Measurements from ENCODE around the gene FGF21.
A peak's percentile ranks its signal among the peaks of the same experiment; 100 is the strongest.

FGF21 gene

DNA sequence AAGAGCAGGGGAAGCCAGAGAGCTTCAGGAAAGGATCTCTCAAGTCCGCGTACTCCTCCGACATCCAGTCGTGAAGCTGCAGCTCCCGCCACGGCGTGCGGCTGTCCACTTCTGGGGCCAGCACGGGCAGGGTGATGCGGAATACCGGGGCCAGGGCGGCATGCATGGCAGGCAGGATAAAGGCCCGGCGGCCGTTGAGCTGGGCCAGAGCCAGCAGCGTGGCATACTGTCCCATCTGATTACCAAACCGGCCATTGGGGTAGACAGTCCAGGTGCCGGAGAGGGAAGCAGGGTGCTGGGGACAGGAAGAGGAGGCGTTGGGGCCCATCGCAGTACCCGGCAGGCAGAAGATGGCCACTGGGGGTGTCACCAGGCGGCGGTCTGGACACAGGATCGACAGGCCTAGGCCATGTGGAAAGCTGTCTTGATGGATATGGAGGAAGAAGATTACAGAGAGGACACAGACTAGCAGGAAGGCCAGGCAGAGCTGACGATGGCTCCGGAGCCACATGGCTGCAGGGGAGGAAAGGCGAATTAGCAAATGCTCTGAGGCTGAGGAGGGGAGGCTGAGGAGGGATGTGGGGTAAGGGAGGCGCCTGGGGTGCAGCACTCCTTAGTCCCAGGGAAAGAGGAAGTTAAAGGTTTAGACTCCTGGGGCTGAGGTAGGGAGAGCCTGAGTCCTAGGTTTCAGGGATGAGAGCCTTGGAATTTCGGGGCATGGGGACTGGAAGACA is 4.4 kb upstream of the FGF21 start:
- TF ChIP-seq, protein P1, sequence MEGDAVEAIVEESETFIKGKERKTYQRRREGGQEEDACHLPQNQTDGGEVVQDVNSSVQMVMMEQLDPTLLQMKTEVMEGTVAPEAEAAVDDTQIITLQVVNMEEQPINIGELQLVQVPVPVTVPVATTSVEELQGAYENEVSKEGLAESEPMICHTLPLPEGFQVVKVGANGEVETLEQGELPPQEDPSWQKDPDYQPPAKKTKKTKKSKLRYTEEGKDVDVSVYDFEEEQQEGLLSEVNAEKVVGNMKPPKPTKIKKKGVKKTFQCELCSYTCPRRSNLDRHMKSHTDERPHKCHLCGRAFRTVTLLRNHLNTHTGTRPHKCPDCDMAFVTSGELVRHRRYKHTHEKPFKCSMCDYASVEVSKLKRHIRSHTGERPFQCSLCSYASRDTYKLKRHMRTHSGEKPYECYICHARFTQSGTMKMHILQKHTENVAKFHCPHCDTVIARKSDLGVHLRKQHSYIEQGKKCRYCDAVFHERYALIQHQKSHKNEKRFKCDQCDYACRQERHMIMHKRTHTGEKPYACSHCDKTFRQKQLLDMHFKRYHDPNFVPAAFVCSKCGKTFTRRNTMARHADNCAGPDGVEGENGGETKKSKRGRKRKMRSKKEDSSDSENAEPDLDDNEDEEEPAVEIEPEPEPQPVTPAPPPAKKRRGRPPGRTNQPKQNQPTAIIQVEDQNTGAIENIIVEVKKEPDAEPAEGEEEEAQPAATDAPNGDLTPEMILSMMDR (IDR thresholded peaks at IDR 0.05; ENCODE audit: borderline replicate concordance, extremely low read depth, low read length, poor library complexity, severe bottlenecking): no peak
- TF ChIP-seq EZH2 (IDR thresholded peaks at IDR 0.05; ENCODE audit: borderline replicate concordance, low read depth, low read length, severe bottlenecking): no peak
- Histone ChIP-seq H3K4me3 (ENCODE audit: low read depth in 1 of 2, low read length in 2 of 2) (no peak overlapping the region), H2AFZ (ENCODE audit: low read depth, low read length) (no peak overlapping the region), H3K9me3 (ENCODE audit: insufficient read depth, low read length, severe bottlenecking) (no peaks in the 10 kb centered on the region), H3K79me2 (ENCODE audit: insufficient read depth, low read length) (no peaks in the 10 kb centered on the region), H4K20me1 (ENCODE audit: insufficient read depth, low read length) (no peaks in the 10 kb centered on the region), H3K27ac (ENCODE audit: low read length) (no peak overlapping the region), H3K4me2 (ENCODE audit: insufficient read depth, low read length) (no peak overlapping the region), H3K36me3 (ENCODE audit: insufficient read depth, low read length) (no peaks in the 10 kb centered on the region), H3K9ac (ENCODE audit: low read depth, low read length) (no peak overlapping the region), H3K27me3 (ENCODE audit: insufficient read depth, low read length, poor library complexity) (peaks cover 16% of the 10 kb centered on the region), H3K4me1 (ENCODE audit: insufficient read depth, low read length) (peaks cover 10% of the 10 kb centered on the region)
- DNase-seq (no peak), ATAC-seq (ENCODE audit: insufficient read depth, low read depth) (no peak)

DNA sequence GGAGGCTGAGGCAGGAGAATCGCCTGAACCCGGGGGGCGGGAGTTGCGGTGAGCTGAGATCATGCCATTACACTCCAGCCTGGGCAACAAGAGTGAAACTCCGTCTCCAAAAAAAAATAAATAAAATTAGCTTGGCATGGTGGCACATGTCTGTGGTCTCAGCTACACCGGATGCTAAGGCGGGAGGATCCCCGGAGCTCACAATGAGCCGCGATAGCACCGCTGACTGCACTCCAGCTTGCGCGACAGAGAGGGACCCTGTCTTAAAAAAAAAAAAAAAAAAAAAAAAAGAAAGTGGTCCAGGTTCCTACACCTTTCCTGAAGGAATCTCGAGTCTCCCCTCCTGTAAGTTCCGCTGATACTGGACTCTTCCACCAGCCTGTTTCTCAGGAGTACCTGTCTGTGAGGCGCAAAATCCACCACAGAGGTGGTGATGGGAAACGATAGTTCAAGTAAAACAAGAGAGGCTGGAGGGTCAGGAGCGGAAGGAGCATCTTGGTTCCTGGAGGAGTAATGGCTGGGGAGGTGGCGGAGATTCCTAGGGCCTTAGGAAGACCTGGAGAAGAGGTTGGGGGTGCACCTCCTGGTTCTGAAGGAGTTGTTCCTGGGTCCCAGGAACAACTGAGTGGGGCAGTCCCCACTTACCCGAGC is 3.4 kb upstream of the FGF21 start:
- H3K79me2 ChIP-seq (ENCODE audit: insufficient read depth, low read length): no peaks in the 10 kb centered on the region
- no peak overlapping the region for H3K9ac ChIP-seq (ENCODE audit: low read depth, low read length)
- peak overlapping the region; percentile 19; the same call in 1 of the 2 replicates for H2AFZ ChIP-seq (ENCODE audit: low read depth, low read length)
- ATAC-seq (ENCODE audit: insufficient read depth, low read depth) (peak; percentile 76), DNase-seq (peak; percentile 49)
- no peak overlapping the region for H3K27ac ChIP-seq (ENCODE audit: low read length)
- no peaks in the 10 kb centered on the region for H4K20me1 ChIP-seq (ENCODE audit: insufficient read depth, low read length)
- H3K4me2 ChIP-seq (ENCODE audit: insufficient read depth, low read length): peak overlapping the region; percentile 51; the same call in 1 of the 2 replicates
- peaks cover 16% of the 10 kb centered on the region for H3K27me3 ChIP-seq (ENCODE audit: insufficient read depth, low read length, poor library complexity)
- H3K9me3 ChIP-seq (ENCODE audit: insufficient read depth, low read length, severe bottlenecking): no peaks in the 10 kb centered on the region
- H3K4me1 ChIP-seq (ENCODE audit: insufficient read depth, low read length): peaks cover 10% of the 10 kb centered on the region
- peak overlapping the region in 1 of 2 experiments; percentile 27; a peak in 1 of 4 replicates for H3K4me3 ChIP-seq (ENCODE audit: low read depth in 1 of 2, low read length in 2 of 2)
- no peak for TF ChIP-seq EZH2 (IDR thresholded peaks at IDR 0.05; ENCODE audit: borderline replicate concordance, low read depth, low read length, severe bottlenecking)
- no peaks in the 10 kb centered on the region for H3K36me3 ChIP-seq (ENCODE audit: insufficient read depth, low read length)

DNA sequence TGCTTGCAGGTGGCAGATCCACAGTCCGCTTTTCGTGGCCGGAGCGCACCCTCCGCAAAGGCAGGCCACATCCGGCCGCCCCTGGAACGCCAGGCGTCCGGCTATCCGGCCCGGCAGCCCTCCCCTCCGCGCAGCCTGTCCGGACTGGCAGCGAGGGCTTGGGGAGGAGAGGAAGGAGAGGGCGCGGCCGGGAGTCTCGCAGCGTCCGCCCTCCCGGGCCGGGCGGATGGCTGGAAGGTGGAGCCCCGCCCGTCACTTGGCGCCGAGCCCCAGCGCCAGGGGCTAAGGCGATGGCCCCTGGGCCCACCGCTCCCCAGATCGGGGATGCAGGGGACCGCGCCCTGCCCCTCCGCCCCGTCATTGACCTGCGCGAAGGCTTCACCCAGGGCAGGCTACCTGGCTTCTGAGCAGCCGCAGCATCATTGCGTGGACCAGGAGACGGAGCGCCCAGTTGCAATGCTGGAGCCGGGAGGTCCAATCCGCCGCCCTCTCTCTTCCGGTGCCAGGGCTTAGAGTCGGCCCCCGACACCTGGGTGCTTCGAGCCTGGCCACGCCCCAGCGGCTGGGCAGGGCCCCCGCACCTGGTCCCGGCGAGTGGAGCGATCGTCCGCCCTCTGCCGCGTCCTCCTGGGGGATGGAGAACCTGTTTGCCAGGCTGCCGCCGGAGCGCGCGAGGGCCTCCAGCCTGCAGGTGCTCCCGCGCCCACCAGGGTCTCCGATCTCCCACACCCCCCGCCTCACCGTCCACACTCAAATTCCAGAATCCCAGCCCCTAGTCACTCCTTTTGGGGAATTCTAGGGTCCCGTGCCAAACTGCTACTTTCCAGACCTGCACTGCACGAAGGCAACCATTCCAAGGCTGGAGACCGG is 2.6 kb upstream of the FGF21 start, which contains the start of gene FUT1:
TSS of gene FUT1 (minus strand) at position 146 of the 870 bp plus-strand sequence. CDS start 1,360 bp downstream, outside the sequence.
- Histone ChIP-seq H3K4me3 (ENCODE audit: low read depth in 1 of 2, low read length in 2 of 2) (peak within 1 kb of the TSS in 1 of 2 experiments; percentile 27; a peak in 1 of 4 replicates), H3K4me2 (ENCODE audit: insufficient read depth, low read length) (peak within 1 kb of the TSS; percentile 51; the same call in 1 of the 2 replicates), H3K9me3 (ENCODE audit: insufficient read depth, low read length, severe bottlenecking) (no peaks in the 10 kb centered on the region), H3K27me3 (ENCODE audit: insufficient read depth, low read length, poor library complexity) (peaks cover 16% of the 10 kb centered on the region), H3K79me2 (ENCODE audit: insufficient read depth, low read length) (no peaks in the 10 kb centered on the region), H3K27ac (ENCODE audit: low read length) (no peak within 1 kb of the TSS), H3K9ac (ENCODE audit: low read depth, low read length) (no peak within 1 kb of the TSS), H4K20me1 (ENCODE audit: insufficient read depth, low read length) (no peaks in the 10 kb centered on the region), H3K36me3 (ENCODE audit: insufficient read depth, low read length) (no peaks in the 10 kb centered on the region), H2AFZ (ENCODE audit: low read depth, low read length) (peak within 1 kb of the TSS; percentile 19; the same call in 1 of the 2 replicates), H3K4me1 (ENCODE audit: insufficient read depth, low read length) (peaks cover 10% of the 10 kb centered on the region)
- no peak for DNase-seq
- TF ChIP-seq, protein P1 (IDR thresholded peaks at IDR 0.05; ENCODE audit: borderline replicate concordance, extremely low read depth, low read length, poor library complexity, severe bottlenecking): no peak
- TF ChIP-seq EZH2 (IDR thresholded peaks at IDR 0.05; ENCODE audit: borderline replicate concordance, low read depth, low read length, severe bottlenecking): no peak
- peak; percentile 34; the same call in 2 of the 3 replicates for ATAC-seq (ENCODE audit: insufficient read depth, low read depth)
